Raji (cell line): ENCODE data around the gene NEDD1.

Source experiments
- POLR2A ChIP-seq: IDR thresholded peaks from 2 replicates; pipeline ENCODE4 v1.6.1; 2011; ENCODE audit warnings: low read depth, low read length, control low read depth; ENCODE audit not compliant: insufficient read depth

Gene NEDD1

GRCh38 chr12:96980991-96981414, 73.9 kb downstream of the NEDD1 start:
- TF ChIP-seq POLR2A, result no peak

- TF ChIP-seq POLR2A, result no peak
These were observed 74.9 kb downstream of the NEDD1 start for GRCh38 chr12:96981911-96982310.

- TF ChIP-seq POLR2A, result no peak
These were observed 75.6 kb downstream of the NEDD1 start for GRCh38 chr12:96982671-96983070.

GRCh38 chr12:96985515-96986362, 78.7 kb downstream of the NEDD1 start:
- TF ChIP-seq POLR2A, result no peak

GRCh38 chr12:96986883-96987523, 79.9 kb downstream of the NEDD1 start:
- no peak for TF ChIP-seq POLR2A

GRCh38 chr12:96988919-96989318, 81.9 kb downstream of the NEDD1 start:
- no peak for TF ChIP-seq POLR2A

GRCh38 chr12:96989916-96990315, 82.9 kb downstream of the NEDD1 start:
- TF ChIP-seq POLR2A, result no peak

GRCh38 chr12:96994900-96995299, 87.8 kb downstream of the NEDD1 start:
- no peak for TF ChIP-seq POLR2A

GRCh38 chr12:96995861-96996260, 88.8 kb downstream of the NEDD1 start:
- TF ChIP-seq POLR2A, result no peak

GRCh38 chr12:96997797-96998484, 90.9 kb downstream of the NEDD1 start:
- TF ChIP-seq POLR2A, result no peak

- no peak for TF ChIP-seq POLR2A
These were observed 96.2 kb downstream of the NEDD1 start for GRCh38 chr12:97003276-97003675.
